PFSK-1 (cell line): ENCODE results near the gene ACER3.

ENCODE experiments used
- FOXP2 ChIP-seq: optimal IDR thresholded peaks from 2 replicates; pipeline ENCODE3; 2011; ENCODE audit warnings: borderline replicate concordance, control low read depth, inconsistent platforms; ENCODE audit not compliant: insufficient read depth; ENCODE audit errors: extremely low read length, extremely low read depth
- POLR2AphosphoS5 ChIP-seq: IDR thresholded peaks from 2 replicates; pipeline ENCODE4 v1.6.1; 2012; ENCODE audit warnings: low read depth, mild to moderate bottlenecking, control low read depth, low read length, moderate library complexity
- REST ChIP-seq, 2 experiments: IDR thresholded peaks; 2 replicates each; pipeline versions ENCODE4 v1.6.1 to v1.8.0; 2011 to 2012; ENCODE audit warnings: low read depth in 2 of 2, low read length in 2 of 2, control low read depth in 1 of 2, inconsistent platforms in 1 of 2, mild to moderate bottlenecking in 1 of 2, moderate library complexity in 1 of 2; ENCODE audit not compliant: insufficient read depth in 1 of 2
- TAF1 ChIP-seq: IDR thresholded peaks from 2 replicates; pipeline ENCODE4 v1.6.1; 2012; ENCODE audit warnings: low read length, control low read depth, borderline replicate concordance; ENCODE audit not compliant: insufficient read depth

DNA sequence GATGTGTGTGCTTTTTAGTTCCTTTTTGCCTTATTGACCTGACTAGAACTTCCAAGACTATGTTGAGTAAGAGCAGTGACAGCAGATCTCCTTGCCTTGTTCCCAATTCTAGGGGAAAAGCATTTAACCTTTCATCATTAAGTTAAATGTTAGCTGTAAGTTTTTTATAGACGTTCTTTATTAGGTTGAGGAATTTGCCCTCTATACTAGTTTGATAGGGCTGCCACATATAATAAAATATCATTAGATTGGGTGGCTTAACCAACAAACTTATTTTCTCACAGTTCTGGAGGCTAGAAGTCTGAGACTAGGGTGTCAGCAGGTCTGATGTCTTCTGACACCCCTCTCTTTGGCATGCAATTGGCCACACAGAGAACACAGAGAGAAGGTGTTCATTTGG, 140.9 kb downstream of the ACER3 start:
- TF ChIP-seq REST (IDR thresholded peaks at IDR 0.05; ENCODE audit: insufficient read depth in 1 of 2, low read depth in 2 of 2, low read length in 2 of 2) (no peak), POLR2AphosphoS5 (no peak), FOXP2 (no peak), TAF1 (no peak)
